ENCODE data around the gene ITM2B.

ITM2B gene

DNA sequence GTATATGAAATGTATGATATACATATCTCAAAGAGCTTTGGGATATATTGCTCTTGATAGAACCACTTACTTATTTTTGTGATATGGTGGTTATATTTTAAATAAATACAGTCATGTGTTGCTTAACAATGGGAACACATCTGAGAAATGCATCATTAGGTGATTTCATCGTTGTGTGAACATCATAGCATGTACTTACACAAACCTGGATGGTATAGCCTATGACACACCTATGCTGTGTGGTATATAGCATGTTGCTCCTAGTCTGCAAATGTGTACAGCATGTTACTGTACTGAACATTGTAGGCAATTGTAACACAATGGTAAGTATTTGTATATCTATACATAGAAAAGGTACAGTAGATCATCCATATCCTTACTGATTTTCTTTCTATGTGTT is 78.2 kb downstream of the ITM2B start:
- Histone ChIP-seq H3K27ac (ENCODE audit: low read depth, low read length) (no peak overlapping the region), H3K9me3 (ENCODE audit: insufficient read depth, low read depth, low read length) (no peaks in the 10 kb centered on the region), H3K4me3 (ENCODE audit: low read length) (no peak overlapping the region), H3K9ac (ENCODE audit: low read depth, low read length) (no peak overlapping the region), H3K4me1 (ENCODE audit: insufficient read depth, low read length) (no peaks in the 10 kb centered on the region), H3K27me3 (ENCODE audit: insufficient read depth, low read length) (no peaks in the 10 kb centered on the region), H3K36me3 (ENCODE audit: insufficient read depth, low read length) (0 out of 2 replicates have a peak, but pooled peaks cover 7% of the 10 kb centered on the region)
- 94% methylated on average over 1 of the region's 1 CpG for WGBS

DNA sequence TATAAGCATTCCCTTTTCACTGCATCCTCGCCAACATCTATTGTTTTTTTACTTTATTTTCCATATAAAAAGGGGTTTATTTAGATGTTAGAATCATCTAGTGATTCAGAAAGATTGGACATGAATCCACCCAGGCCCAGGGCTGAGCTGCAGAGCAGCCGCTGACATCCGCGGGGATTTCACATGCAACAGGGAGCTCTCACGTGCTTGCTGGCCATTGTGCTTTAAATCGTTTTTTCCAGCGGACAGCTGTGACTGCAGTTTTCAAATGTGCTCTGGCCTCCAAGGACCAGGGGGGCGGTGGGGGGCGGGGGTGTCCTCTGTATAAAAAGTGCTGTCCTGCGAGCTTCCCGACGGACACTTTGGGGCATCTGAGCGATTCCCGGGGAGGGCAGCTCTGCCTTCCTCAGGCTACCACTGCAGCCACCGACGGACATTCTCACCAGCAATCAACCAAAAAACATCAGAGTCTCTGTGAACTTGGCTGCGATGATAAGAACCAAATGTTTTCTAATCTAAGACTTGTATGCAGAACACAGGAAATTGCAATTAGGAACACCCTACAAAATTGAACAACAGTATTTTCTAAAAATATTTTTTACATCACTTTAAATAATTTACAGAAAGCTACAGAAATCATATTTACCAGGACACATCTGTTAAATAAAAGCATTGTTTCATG is 83.1 kb downstream of the ITM2B start:
- no peak overlapping the region for H3K4me3 ChIP-seq (ENCODE audit: low read length)
- no peak overlapping the region for H3K9ac ChIP-seq (ENCODE audit: low read depth, low read length)
- H3K27ac ChIP-seq (ENCODE audit: low read depth, low read length), result no peak overlapping the region
- no peaks in the 10 kb centered on the region for H3K4me1 ChIP-seq (ENCODE audit: insufficient read depth, low read length)
- no peaks in the 10 kb centered on the region for H3K27me3 ChIP-seq (ENCODE audit: insufficient read depth, low read length)
- WGBS, result 93% methylated on average over 16 of the region's 17 CpGs
- H3K36me3 ChIP-seq (ENCODE audit: insufficient read depth, low read length), result no peaks in the 10 kb centered on the region; the same call in 1 of the 2 replicates
- H3K9me3 ChIP-seq (ENCODE audit: insufficient read depth, low read depth, low read length), result no peaks in the 10 kb centered on the region

DNA sequence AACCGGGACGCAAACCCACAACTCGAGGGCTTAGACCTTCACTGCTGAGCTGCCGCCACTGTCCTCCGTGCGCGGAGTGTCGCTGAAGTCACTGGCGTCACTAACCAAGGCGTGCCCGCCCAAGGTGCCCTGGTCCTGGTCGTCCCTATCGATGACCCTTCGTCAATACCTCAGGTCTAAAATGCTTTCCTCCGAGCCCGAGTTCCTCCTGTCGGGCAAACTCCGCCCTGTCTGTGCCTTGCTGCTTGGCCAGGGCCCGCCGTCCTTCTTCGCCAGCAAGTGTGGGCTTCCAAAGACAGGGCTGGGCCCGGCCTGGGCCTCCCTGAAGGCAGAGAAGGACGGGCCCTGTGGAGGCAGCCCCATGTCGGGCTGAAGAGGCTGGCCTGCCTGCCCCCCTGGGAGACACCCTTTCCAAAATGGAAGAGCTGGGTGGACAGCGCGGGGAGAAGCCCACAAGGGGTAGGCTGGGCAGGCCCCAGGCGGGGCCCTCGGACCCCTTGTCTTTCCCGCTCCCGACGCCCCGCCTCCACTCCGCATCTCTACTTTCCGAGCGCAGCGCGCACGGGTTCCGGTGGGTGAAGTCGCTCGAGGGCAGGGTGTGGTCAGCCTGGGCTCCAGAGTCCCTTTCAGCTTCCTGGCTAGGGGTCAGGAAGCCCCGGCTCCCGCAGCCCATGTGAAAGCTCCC is 84.0 kb downstream of the ITM2B start:
- Histone ChIP-seq H3K9ac (ENCODE audit: low read depth, low read length) (no peak overlapping the region), H3K9me3 (ENCODE audit: insufficient read depth, low read depth, low read length) (peaks cover 4% of the 10 kb centered on the region), H3K4me1 (ENCODE audit: insufficient read depth, low read length) (no peaks in the 10 kb centered on the region), H3K27ac (ENCODE audit: low read depth, low read length) (no peak overlapping the region), H3K4me3 (ENCODE audit: low read length) (no peak overlapping the region), H3K36me3 (ENCODE audit: insufficient read depth, low read length) (no peaks in the 10 kb centered on the region; the same call in 1 of the 2 replicates), H3K27me3 (ENCODE audit: insufficient read depth, low read length) (no peaks in the 10 kb centered on the region)
- 97% methylated on average over 43 of the region's 43 CpGs for WGBS

DNA sequence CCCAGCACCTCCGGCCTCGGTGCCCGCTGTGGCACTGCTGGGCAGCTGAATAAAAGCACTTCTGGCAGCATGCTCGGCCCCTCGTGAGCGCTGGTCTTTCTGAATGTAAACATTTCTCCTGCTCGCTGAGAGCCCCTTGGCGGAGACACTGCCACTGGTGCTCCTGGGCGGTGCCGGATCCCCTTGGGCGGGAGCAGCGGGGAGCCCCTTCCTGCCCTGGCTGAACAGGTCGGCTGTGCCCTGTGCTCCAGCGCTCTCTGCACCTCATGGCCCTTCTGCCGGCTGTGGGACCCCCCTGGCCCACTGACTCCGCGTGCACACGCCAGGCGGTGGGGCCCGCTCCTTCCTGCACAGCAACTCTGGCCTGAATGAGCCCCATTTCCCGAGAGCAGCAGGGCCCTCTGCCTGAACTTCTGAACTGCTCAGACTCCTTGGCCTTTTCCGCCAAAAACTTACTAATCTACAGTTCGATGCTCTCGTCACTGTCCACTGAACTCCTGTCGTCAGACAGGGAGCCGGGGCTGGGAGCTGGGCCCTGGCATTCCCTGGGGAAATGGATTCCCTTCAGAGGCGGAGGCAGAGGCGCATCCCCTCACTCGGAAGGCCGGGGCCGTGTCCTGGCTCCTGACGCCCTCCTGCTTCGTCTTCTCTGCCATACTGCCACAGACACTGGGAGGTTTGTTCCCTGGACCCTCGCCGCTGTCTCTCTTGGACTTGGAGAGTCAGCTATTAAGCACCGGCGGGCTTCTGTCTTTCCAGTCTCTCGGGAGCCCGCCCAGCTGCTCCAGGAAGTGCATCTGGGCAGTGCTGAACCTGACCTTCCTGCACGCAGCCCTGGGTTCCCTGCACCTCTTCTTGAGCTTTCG is 84.7 kb downstream of the ITM2B start:
- Histone ChIP-seq H3K4me1 (ENCODE audit: insufficient read depth, low read length) (no peaks in the 10 kb centered on the region), H3K9me3 (ENCODE audit: insufficient read depth, low read depth, low read length) (peaks cover 10% of the 10 kb centered on the region), H3K27ac (ENCODE audit: low read depth, low read length) (no peak overlapping the region), H3K36me3 (ENCODE audit: insufficient read depth, low read length) (peaks cover 3% of the 10 kb centered on the region; the same call in 1 of the 2 replicates), H3K4me3 (ENCODE audit: low read length) (no peak overlapping the region), H3K27me3 (ENCODE audit: insufficient read depth, low read length) (no peaks in the 10 kb centered on the region), H3K9ac (ENCODE audit: low read depth, low read length) (no peak overlapping the region)
- WGBS, result 94% methylated on average over 41 of the region's 41 CpGs

DNA sequence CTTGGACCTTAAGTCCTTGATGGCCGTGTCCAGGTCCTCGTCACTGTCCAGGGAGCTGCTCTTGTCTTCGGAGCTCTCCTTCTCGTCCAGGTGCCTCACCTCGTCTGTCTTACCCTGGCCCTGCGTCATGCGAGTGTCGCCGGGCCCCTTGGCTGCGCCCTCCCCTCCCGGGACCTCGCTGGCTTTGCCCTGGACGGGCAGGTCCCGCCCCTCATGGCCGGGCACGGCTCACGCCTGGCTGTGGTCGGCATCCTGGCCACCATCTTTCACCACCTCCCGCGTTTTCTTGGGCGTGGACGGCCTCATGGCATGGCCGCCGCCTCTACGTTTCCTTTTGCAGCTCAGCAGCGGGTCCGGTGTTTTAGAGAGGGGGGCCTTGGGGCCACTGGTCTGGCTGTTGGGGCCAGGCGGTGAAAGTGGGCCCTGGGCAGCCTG is 85.4 kb downstream of the ITM2B start:
- H3K4me1 ChIP-seq (ENCODE audit: insufficient read depth, low read length), result no peaks in the 10 kb centered on the region
- 96% methylated on average over 28 of the region's 28 CpGs for WGBS
- H3K9me3 ChIP-seq (ENCODE audit: insufficient read depth, low read depth, low read length), result peaks cover 11% of the 10 kb centered on the region
- H3K9ac ChIP-seq (ENCODE audit: low read depth, low read length), result no peak overlapping the region
- H3K36me3 ChIP-seq (ENCODE audit: insufficient read depth, low read length), result peaks cover 3% of the 10 kb centered on the region; the same call in 1 of the 2 replicates
- no peaks in the 10 kb centered on the region for H3K27me3 ChIP-seq (ENCODE audit: insufficient read depth, low read length)
- no peak overlapping the region for H3K4me3 ChIP-seq (ENCODE audit: low read length)
- H3K27ac ChIP-seq (ENCODE audit: low read depth, low read length), result no peak overlapping the region

DNA sequence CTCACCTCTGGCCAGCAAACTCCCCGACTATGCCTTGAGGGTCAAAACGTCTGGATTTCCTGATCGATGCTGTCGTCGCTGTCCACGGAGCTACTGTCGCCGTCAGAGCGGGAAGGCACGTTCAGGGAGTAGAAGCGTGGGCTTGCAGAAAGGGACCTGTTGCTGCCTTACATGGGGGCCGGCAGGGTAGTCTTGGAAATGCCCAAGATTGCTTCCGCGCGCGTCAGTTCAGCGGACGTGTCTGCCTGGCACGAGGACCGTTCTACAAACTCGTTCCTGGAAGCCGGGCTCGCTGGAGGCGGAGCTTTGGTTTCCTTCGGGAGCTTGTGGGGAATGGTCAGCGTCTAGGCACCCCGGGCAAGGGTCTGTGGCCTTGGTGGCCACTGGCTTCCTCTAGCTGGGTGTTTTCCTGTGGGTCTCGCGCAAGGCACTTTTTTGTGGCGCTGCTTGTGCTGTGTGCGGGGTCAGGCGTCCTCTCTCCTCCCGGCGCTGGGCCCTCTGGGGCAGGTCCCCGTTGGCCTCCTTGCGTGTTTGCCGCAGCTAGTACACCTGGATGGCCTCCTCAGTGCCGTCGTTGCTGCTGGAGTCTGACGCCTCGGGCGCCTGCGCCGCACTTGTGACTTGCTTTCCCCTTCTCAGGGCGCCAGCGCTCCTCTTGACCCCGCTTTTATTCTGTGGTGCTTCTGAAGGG is 86.0 kb downstream of the ITM2B start:
- peaks cover 3% of the 10 kb centered on the region; the same call in 1 of the 2 replicates for H3K36me3 ChIP-seq (ENCODE audit: insufficient read depth, low read length)
- H3K9ac ChIP-seq (ENCODE audit: low read depth, low read length), result no peak overlapping the region
- H3K27me3 ChIP-seq (ENCODE audit: insufficient read depth, low read length), result no peaks in the 10 kb centered on the region
- H3K27ac ChIP-seq (ENCODE audit: low read depth, low read length), result no peak overlapping the region
- H3K9me3 ChIP-seq (ENCODE audit: insufficient read depth, low read depth, low read length), result peaks cover 11% of the 10 kb centered on the region
- no peak overlapping the region for H3K4me3 ChIP-seq (ENCODE audit: low read length)
- WGBS, result 96% methylated on average over 47 of the region's 47 CpGs
- no peaks in the 10 kb centered on the region for H3K4me1 ChIP-seq (ENCODE audit: insufficient read depth, low read length)
